ENCODE data around the gene SMYD1. TPM values are rescaled to one million over a fixed set of nuclear protein-coding genes. Genes with fewer than 3 reads are reported as not detected.

SMYD1 gene
- total and polyA plus RNA-seq, 7 experiments from 2014 or later, result 0.15 to 0.21 TPM; not detected in 5

- ATAC-seq (no peak), DNase-seq (no peak)
- Mint-ChIP-seq H3K4me1 (peaks cover 0 to 3% (median 0%) of the 10 kb centered on the region in 7 donors), H3K27me3 (peaks cover 0 to 19% (median 10%) of the 10 kb centered on the region in 5 donors), H3K36me3 (no peaks in the 10 kb centered on the region), H3K27ac (no peak overlapping the region), H3K4me3 (no peak overlapping the region), H3K9me3 (no peaks in the 10 kb centered on the region)
- Histone ChIP-seq H3K27ac (ENCODE audit: low read depth, low read length) (no peak overlapping the region), H3K36me3 (ENCODE audit: control insufficient read depth in 2 of 3, insufficient read depth in 3 of 3, low read length in 3 of 3) (no peaks in the 10 kb centered on the region), H3K4me3 (ENCODE audit: low read length) (no peak overlapping the region), H3K9me3 (ENCODE audit: control insufficient read depth in 2 of 3, low read length in 3 of 3) (no peaks in the 10 kb centered on the region), H3K4me1 (ENCODE audit: control insufficient read depth in 2 of 2, insufficient read depth in 2 of 2, low read length in 2 of 2) (no peaks in the 10 kb centered on the region), H3K27me3 (ENCODE audit: control insufficient read depth in 2 of 2, insufficient read depth in 2 of 2, low read length in 2 of 2) (no peaks in the 10 kb centered on the region)
- ChIA-PET POLR2A (no interaction called here), CTCF (no interaction called here)
- intact Hi-C loops (cut with micrococcal nuclease), result no loop called here
Measured at GRCh38 chr2:88131201-88131998, 63.8 kb downstream of the SMYD1 start.

- Mint-ChIP-seq H3K9me3 (no peaks in the 10 kb centered on the region), H3K36me3 (no peaks in the 10 kb centered on the region), H3K4me1 (peaks cover 0 to 3% (median 0%) of the 10 kb centered on the region in 7 donors), H3K27ac (no peak overlapping the region), H3K4me3 (no peak overlapping the region), H3K27me3 (peaks cover 0 to 21% (median 10%) of the 10 kb centered on the region in 5 donors)
- Histone ChIP-seq H3K9me3 (ENCODE audit: control insufficient read depth in 2 of 3, low read length in 3 of 3) (no peaks in the 10 kb centered on the region), H3K4me1 (ENCODE audit: control insufficient read depth in 2 of 2, insufficient read depth in 2 of 2, low read length in 2 of 2) (no peaks in the 10 kb centered on the region), H3K36me3 (ENCODE audit: control insufficient read depth in 2 of 3, insufficient read depth in 3 of 3, low read length in 3 of 3) (no peaks in the 10 kb centered on the region), H3K27ac (ENCODE audit: low read depth, low read length) (no peak overlapping the region), H3K4me3 (ENCODE audit: low read length) (no peak overlapping the region), H3K27me3 (ENCODE audit: control insufficient read depth in 2 of 2, insufficient read depth in 2 of 2, low read length in 2 of 2) (no peaks in the 10 kb centered on the region)
- intact Hi-C loops (cut with micrococcal nuclease), result no loop called here
- ChIA-PET POLR2A (no interaction called here), CTCF (no interaction called here)
- DNase-seq (no peak), ATAC-seq (no peak)
Measured at GRCh38 chr2:88131999-88132368, 64.4 kb downstream of the SMYD1 start.

- Mint-ChIP-seq H3K4me3 (no peak overlapping the region), H3K27ac (no peak overlapping the region), H3K36me3 (no peaks in the 10 kb centered on the region), H3K9me3 (no peaks in the 10 kb centered on the region), H3K4me1 (peaks cover 0 to 3% (median 0%) of the 10 kb centered on the region in 7 donors), H3K27me3 (peaks cover 0 to 21% (median 13%) of the 10 kb centered on the region in 5 donors)
- no peak overlapping the region for H3K4me3 ChIP-seq (ENCODE audit: low read length)
- no peak for ATAC-seq
- H3K4me1 ChIP-seq (ENCODE audit: control insufficient read depth in 2 of 2, insufficient read depth in 2 of 2, low read length in 2 of 2), result no peaks in the 10 kb centered on the region
- ChIA-PET CTCF (no interaction called here), POLR2A (no interaction called here)
- H3K27ac ChIP-seq (ENCODE audit: low read depth, low read length), result no peak overlapping the region
- H3K36me3 ChIP-seq (ENCODE audit: control insufficient read depth in 2 of 3, insufficient read depth in 3 of 3, low read length in 3 of 3), result no peaks in the 10 kb centered on the region
- DNase-seq, result no peak
- H3K9me3 ChIP-seq (ENCODE audit: control insufficient read depth in 2 of 3, low read length in 3 of 3), result no peaks in the 10 kb centered on the region
- H3K27me3 ChIP-seq (ENCODE audit: control insufficient read depth in 2 of 2, insufficient read depth in 2 of 2, low read length in 2 of 2), result no peaks in the 10 kb centered on the region
- intact Hi-C loops (cut with micrococcal nuclease), result no loop called here
Measured at GRCh38 chr2:88133875-88134274, 66.2 kb downstream of the SMYD1 start.

DNA sequence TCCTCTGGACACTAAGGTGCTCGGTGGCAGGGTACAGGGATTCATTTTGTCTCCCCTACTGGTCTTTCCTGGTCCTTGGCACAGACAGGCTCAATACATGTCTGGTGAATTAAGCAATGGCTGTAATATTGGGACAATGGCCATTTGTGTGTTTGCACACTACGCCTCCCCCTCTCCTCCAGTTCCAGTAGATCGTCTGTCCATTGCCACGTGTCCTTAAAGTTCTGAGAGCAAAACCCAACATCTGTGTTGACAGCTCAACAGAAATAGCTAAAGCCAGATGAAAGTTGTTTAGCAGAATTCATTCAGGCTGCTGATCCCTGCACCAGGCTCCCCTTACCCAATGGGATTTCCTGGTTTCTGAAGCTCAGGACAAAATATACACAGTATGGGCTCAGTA lies 69.2 kb downstream of the SMYD1 start:
- H3K4me3 ChIP-seq (ENCODE audit: low read length), result no peak overlapping the region
- Mint-ChIP-seq H3K4me1 (no peaks in the 10 kb centered on the region), H3K27me3 (peaks cover 0 to 37% (median 19%) of the 10 kb centered on the region in 5 donors), H3K4me3 (no peak overlapping the region), H3K36me3 (no peaks in the 10 kb centered on the region), H3K9me3 (peaks cover 0 to 6% (median under 1%) of the 10 kb centered on the region in 11 donors), H3K27ac (no peak overlapping the region)
- H3K27me3 ChIP-seq (ENCODE audit: control insufficient read depth in 2 of 2, insufficient read depth in 2 of 2, low read length in 2 of 2), result no peaks in the 10 kb centered on the region
- intact Hi-C loops (cut with micrococcal nuclease), result no loop called here
- ATAC-seq (no peak), DNase-seq (no peak)
- POLR2A ChIA-PET, result no interaction called here
- H3K9me3 ChIP-seq (ENCODE audit: control insufficient read depth in 2 of 3, low read length in 3 of 3), result peaks cover 0 to under 1% (median 0%) of the 10 kb centered on the region in 3 experiments
- CTCF ChIA-PET, result no interaction called here
- no peaks in the 10 kb centered on the region for H3K4me1 ChIP-seq (ENCODE audit: control insufficient read depth in 2 of 2, insufficient read depth in 2 of 2, low read length in 2 of 2)
- no peaks in the 10 kb centered on the region for H3K36me3 ChIP-seq (ENCODE audit: control insufficient read depth in 2 of 3, insufficient read depth in 3 of 3, low read length in 3 of 3)
- H3K27ac ChIP-seq (ENCODE audit: low read depth, low read length), result no peak overlapping the region

DNA sequence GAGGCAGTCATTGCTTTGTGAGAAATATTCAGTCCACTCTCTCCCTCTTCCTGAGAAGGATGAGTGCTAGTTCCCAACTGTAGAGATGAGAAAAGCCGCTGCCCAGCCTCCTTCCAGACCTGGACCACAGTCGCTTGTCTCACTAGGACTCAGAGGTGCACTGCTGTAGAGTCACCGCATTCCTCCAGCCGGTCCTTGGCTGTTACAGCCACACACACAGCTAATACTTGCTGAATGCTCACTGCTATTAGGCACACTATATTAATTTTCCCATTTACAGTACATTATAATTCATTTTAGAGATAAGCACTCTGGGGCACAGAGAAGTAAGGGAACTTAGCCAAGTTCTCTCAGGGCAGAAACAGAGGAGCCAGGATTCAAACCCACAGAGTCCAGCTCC lies 70.2 kb downstream of the SMYD1 start:
- H3K27ac Mint-ChIP-seq, result no peak overlapping the region
- intact Hi-C loops (cut with micrococcal nuclease), result no loop called here
- Histone ChIP-seq H3K27ac (ENCODE audit: low read depth, low read length) (no peak overlapping the region), H3K27me3 (ENCODE audit: control insufficient read depth in 2 of 2, insufficient read depth in 2 of 2, low read length in 2 of 2) (no peaks in the 10 kb centered on the region), H3K9me3 (ENCODE audit: control insufficient read depth in 2 of 3, low read length in 3 of 3) (peaks cover 0 to 3% (median 0%) of the 10 kb centered on the region in 3 experiments), H3K4me1 (ENCODE audit: control insufficient read depth in 2 of 2, insufficient read depth in 2 of 2, low read length in 2 of 2) (no peaks in the 10 kb centered on the region), H3K36me3 (ENCODE audit: control insufficient read depth in 2 of 3, insufficient read depth in 3 of 3, low read length in 3 of 3) (no peaks in the 10 kb centered on the region), H3K4me3 (ENCODE audit: low read length) (no peak overlapping the region)
- peaks cover 0 to 14% (median 3%) of the 10 kb centered on the region in 11 donors for H3K9me3 Mint-ChIP-seq
- no peaks in the 10 kb centered on the region for H3K4me1 Mint-ChIP-seq
- DNase-seq, result no peak
- no peak overlapping the region for H3K4me3 Mint-ChIP-seq
- H3K36me3 Mint-ChIP-seq, result no peaks in the 10 kb centered on the region
- ChIA-PET CTCF (no interaction called here), POLR2A (no interaction called here)
- H3K27me3 Mint-ChIP-seq, result peaks cover 6 to 42% (median 22%) of the 10 kb centered on the region in 5 donors
- no peak for ATAC-seq

- ATAC-seq, result no peak
- no peaks in the 10 kb centered on the region for H3K27me3 ChIP-seq (ENCODE audit: control insufficient read depth in 2 of 2, insufficient read depth in 2 of 2, low read length in 2 of 2)
- peaks cover 0 to 3% (median 0%) of the 10 kb centered on the region in 3 experiments for H3K9me3 ChIP-seq (ENCODE audit: control insufficient read depth in 2 of 3, low read length in 3 of 3)
- ChIA-PET POLR2A (no interaction called here), CTCF (no interaction called here)
- Mint-ChIP-seq H3K4me3 (no peak overlapping the region), H3K27ac (no peak overlapping the region), H3K4me1 (no peaks in the 10 kb centered on the region), H3K27me3 (peaks cover 13 to 52% (median 33%) of the 10 kb centered on the region in 5 donors), H3K36me3 (no peaks in the 10 kb centered on the region), H3K9me3 (peaks cover 0 to 25% (median 7%) of the 10 kb centered on the region in 11 donors)
- H3K36me3 ChIP-seq (ENCODE audit: control insufficient read depth in 2 of 3, insufficient read depth in 3 of 3, low read length in 3 of 3), result no peaks in the 10 kb centered on the region
- no peak for DNase-seq
- no peak overlapping the region for H3K4me3 ChIP-seq (ENCODE audit: low read length)
- H3K27ac ChIP-seq (ENCODE audit: low read depth, low read length), result no peak overlapping the region
- H3K4me1 ChIP-seq (ENCODE audit: control insufficient read depth in 2 of 2, insufficient read depth in 2 of 2, low read length in 2 of 2), result no peaks in the 10 kb centered on the region
- intact Hi-C loops (cut with micrococcal nuclease), result no loop called here
Measured at GRCh38 chr2:88139203-88139702, 71.6 kb downstream of the SMYD1 start.

DNA sequence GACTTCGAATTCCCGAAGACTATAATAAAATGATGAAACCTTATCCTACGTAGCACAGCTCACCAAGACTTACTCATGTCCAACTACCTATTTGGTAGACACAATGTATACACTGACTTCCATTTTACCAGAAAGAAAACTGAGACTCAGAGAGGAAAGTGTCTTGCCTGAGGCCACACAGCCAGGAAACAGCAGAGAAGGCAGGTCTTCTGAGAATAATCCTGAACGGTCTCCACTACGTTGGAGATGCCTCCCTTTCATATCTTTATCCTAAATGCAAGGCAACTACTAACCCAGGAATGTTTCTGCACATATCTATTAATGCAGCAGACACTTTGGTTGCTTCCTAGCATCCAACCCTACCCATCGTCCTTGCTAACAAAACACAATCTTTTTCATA lies 72.2 kb downstream of the SMYD1 start:
- no peaks in the 10 kb centered on the region for H3K36me3 ChIP-seq (ENCODE audit: control insufficient read depth in 2 of 3, insufficient read depth in 3 of 3, low read length in 3 of 3)
- H3K27me3 ChIP-seq (ENCODE audit: control insufficient read depth in 2 of 2, insufficient read depth in 2 of 2, low read length in 2 of 2), result no peaks in the 10 kb centered on the region
- CTCF ChIA-PET, result interaction anchor here (0.6 kb wide), 1 partner anchor 135 kb away, joined by 3 read pairs; no protein-coding TSS in a partner anchor
- Mint-ChIP-seq H3K4me1 (no peaks in the 10 kb centered on the region), H3K27me3 (peaks cover 13 to 56% (median 35%) of the 10 kb centered on the region in 5 donors), H3K9me3 (peaks cover 0 to 25% (median 7%) of the 10 kb centered on the region in 11 donors), H3K4me3 (no peak overlapping the region), H3K36me3 (no peaks in the 10 kb centered on the region), H3K27ac (no peak overlapping the region)
- no peak overlapping the region for H3K27ac ChIP-seq (ENCODE audit: low read depth, low read length)
- intact Hi-C loops (cut with micrococcal nuclease), result no loop called here
- H3K9me3 ChIP-seq (ENCODE audit: control insufficient read depth in 2 of 3, low read length in 3 of 3), result peaks cover 0 to 3% (median 0%) of the 10 kb centered on the region in 3 experiments
- H3K4me3 ChIP-seq (ENCODE audit: low read length), result no peak overlapping the region
- POLR2A ChIA-PET, result no interaction called here
- DNase-seq (no peak), ATAC-seq (no peak)
- H3K4me1 ChIP-seq (ENCODE audit: control insufficient read depth in 2 of 2, insufficient read depth in 2 of 2, low read length in 2 of 2), result no peaks in the 10 kb centered on the region

All from naive thymus-derived CD4-positive, alpha-beta T cell (primary cell).